HepG2 (cell line): Measurements from ENCODE around the gene PRCD. TPM values are rescaled to one million over a fixed set of nuclear protein-coding genes. Genes with fewer than 3 reads are reported as not detected.
A peak's percentile ranks its signal among the peaks of the same experiment; 100 is the strongest.

ENCODE experiments used
- ARHGAP35 ChIP-seq: sonication (generic); formaldehyde crosslinking; IDR thresholded peaks from 2 replicates; pipeline ENCODE4 v1.9.0; 2022; ENCODE audit warnings: mild to moderate bottlenecking, inconsistent platforms, moderate library complexity, missing genetic modification reagents, borderline replicate concordance
- HNF4G ChIP-seq, 2 experiments: sonication (generic) in 1 of 2; formaldehyde crosslinking in 1 of 2; IDR thresholded peaks; 2 replicates each; pipeline versions ENCODE4 v1.4.0 to v1.6.1; 2011 to 2020; ENCODE audit warnings: borderline replicate concordance in 2 of 2, low read depth in 2 of 2, mild to moderate bottlenecking in 2 of 2, low read length in 1 of 2, missing genetic modification reagents in 1 of 2, moderate library complexity in 1 of 2
- NR0B2 ChIP-seq: sonication (generic); formaldehyde crosslinking; IDR thresholded peaks from 2 replicates; pipeline ENCODE4 v1.4.0; 2020; ENCODE audit warnings: mild to moderate bottlenecking, missing genetic modification reagents
- NR1H2 ChIP-seq: sonication (generic); formaldehyde crosslinking; IDR thresholded peaks from 2 replicates; pipeline ENCODE4 v1.8.1; 2022; ENCODE audit warnings: low read depth, missing genetic modification reagents, borderline replicate concordance
- REPIN1 ChIP-seq: sonication (generic); formaldehyde crosslinking; IDR thresholded peaks from 2 replicates; pipeline ENCODE4 v1.8.0; 2022; ENCODE audit warnings: missing genetic modification reagents, low read depth, mild to moderate bottlenecking, borderline replicate concordance
- SALL1 ChIP-seq: sonication (generic); formaldehyde crosslinking; IDR thresholded peaks from 2 replicates; pipeline ENCODE4 v1.8.0; 2022; ENCODE audit warnings: mild to moderate bottlenecking, missing genetic modification reagents
- SP4 ChIP-seq: sonication (generic); formaldehyde crosslinking; IDR thresholded peaks from 2 replicates; pipeline ENCODE4 v1.8.1; 2023; ENCODE audit warnings: mild to moderate bottlenecking, missing genetic modification reagents
- TBP ChIP-seq: sonication (generic); formaldehyde crosslinking; IDR thresholded peaks from 2 replicates; pipeline ENCODE4 v1.5.0; 2020; ENCODE audit warnings: missing genetic modification reagents
- ZNF234 ChIP-seq: sonication (generic); formaldehyde crosslinking; conservative IDR thresholded peaks from 2 replicates; pipeline ENCODE4 v1.5.1; 2020; ENCODE audit warnings: mild to moderate bottlenecking, missing genetic modification reagents
- ZNF407 ChIP-seq: sonication (generic); formaldehyde crosslinking; IDR thresholded peaks from one replicate; pipeline ENCODE4 v1.5.1; 2020; ENCODE audit warnings: mild to moderate bottlenecking, missing genetic modification reagents; ENCODE audit errors: not compliant biosample characterization
- ZNF432 ChIP-seq: sonication (generic); formaldehyde crosslinking; IDR thresholded peaks from 2 replicates; pipeline ENCODE4 v1.5.0; 2020; ENCODE audit warnings: missing genetic modification reagents, mild to moderate bottlenecking, borderline replicate concordance
- ZNF512B ChIP-seq: sonication (generic); formaldehyde crosslinking; IDR thresholded peaks from 2 replicates; pipeline ENCODE4 v1.5.1; 2020; ENCODE audit warnings: missing genetic modification reagents, mild to moderate bottlenecking, borderline replicate concordance
- ZNF614 ChIP-seq: IDR thresholded peaks from 2 replicates; pipeline ENCODE4 v1.6.1; 2018; ENCODE audit warnings: missing biosample characterization, missing genetic modification reagents, inconsistent platforms, borderline replicate concordance
- ZNF737 ChIP-seq: sonication (generic); formaldehyde crosslinking; IDR thresholded peaks from 2 replicates; pipeline ENCODE4 v1.5.0; 2020; ENCODE audit warnings: missing genetic modification reagents, mild to moderate bottlenecking, borderline replicate concordance
- polyA plus RNA-seq, 8 experiments: library from polyadenylated mRNA; depleted of rRNA in 3 of 8; stranded (reverse) in 7 of 8; unstranded in 1 of 8; fragments of >200 nt; fragmentation: Illumina TruSeq in 4 of 8; extraction: Trizol in 4 of 8; gene quantifications; 2 replicates each; pipeline versions ENCODE4 v1.2.1 to v1.2.3, GENCODE V29; 2011 to 2016; ENCODE audit warnings: low read depth in 4 of 8, missing spikeins in 1 of 8, mixed read lengths in 1 of 8; ENCODE audit not compliant: insufficient read depth in 1 of 8
- total RNA-seq, 5 experiments: library from RNA; depleted of rRNA; stranded (reverse); fragments of >200 nt; fragmentation: Illumina TruSeq; extraction: Trizol; gene quantifications; 2 replicates each; pipeline ENCODE4 v1.2.3, GENCODE V29; 2016; ENCODE audit warnings: low read depth in 1 of 5

The PRCD gene
- total and polyA plus RNA-seq, 2 of the 13 experiments (the other 11 are each of a cell fraction or from before 2014, with no cell fraction given) = 0.51 TPM; not detected in 1

- peak; percentile 98 for TF ChIP-seq ZNF512B (CRISPR knock-in tag)
- TF ChIP-seq ZNF234 = no peak
- no peak for TF ChIP-seq ZNF737
- no peak for TF ChIP-seq ZNF432 (CRISPR knock-in tag)
- TF ChIP-seq SP4 (CRISPR knock-in tag) = 0 out of 2 replicates have a peak, but pooled peaks have one; percentile 54
- peak; percentile 27 for TF ChIP-seq ZNF407 (CRISPR knock-in tag)
- no peak for TF ChIP-seq NR1H2 (CRISPR knock-in tag)
- TF ChIP-seq HNF4G (IDR thresholded peaks at IDR 0.05; ENCODE audit: borderline replicate concordance, low read depth, low read length) = no peak
- 0 out of 2 replicates have a peak, but pooled peaks have one; percentile 42 for TF ChIP-seq HNF4G (CRISPR knock-in tag; IDR thresholded peaks at IDR 0.05; ENCODE audit: borderline replicate concordance, low read depth)
- no peak for TF ChIP-seq ARHGAP35 (CRISPR knock-in tag)
- peak; percentile 90 for TF ChIP-seq ZNF614 (CRISPR knock-in tag)
- TF ChIP-seq TBP (CRISPR knock-in tag) = no peak
- peak; percentile 85; the same call in 1 of the 2 replicates for TF ChIP-seq REPIN1 (CRISPR knock-in tag)
- TF ChIP-seq NR0B2 (CRISPR knock-in tag) = 0 out of 2 replicates have a peak, but pooled peaks have one; percentile 18
- TF ChIP-seq SALL1 = peak; percentile 75
Measured at GRCh38 chr17:76523084-76524037, 16.5 kb upstream of the PRCD start (continued).
